CD14-positive monocyte (primary cell): ENCODE measurements around the gene RALY. TPM values are rescaled to one million over a fixed set of nuclear protein-coding genes. Genes with fewer than 3 reads are reported as not detected.

Experiments used
- DNase-seq, 3 donors: peaks; one replicate each; pipeline ENCODE4 v3.0.0-alpha.2; 2011 to 2022
- H2AFZ ChIP-seq: 2 replicates; pipeline ENCODE4 v1.6.0; 2012; ENCODE audit warnings: mild to moderate bottlenecking, low read depth, low read length, inconsistent platforms; ENCODE audit not compliant: insufficient read depth, poor library complexity, severe bottlenecking
- H3K27ac ChIP-seq, 2 donors: 1 replicate in 1 of 2; 2 replicates in 1 of 2; pipeline ENCODE4 v1.5.1; 2012 to 2013; ENCODE audit warnings: low read length in 2 of 2, control low read depth in 1 of 2, inconsistent platforms in 1 of 2, low read depth in 1 of 2, mild to moderate bottlenecking in 1 of 2
- H3K27me3 ChIP-seq, 2 donors: one replicate each; pipeline versions ENCODE4 v1.6.0 to v1.6.1; 2011 to 2013; ENCODE audit warnings: low read length in 2 of 2; ENCODE audit not compliant: control insufficient read depth in 2 of 2, insufficient read depth in 2 of 2
- H3K36me3 ChIP-seq, 2 donors: replicated peaks in 1 of 2; 1 replicate in 1 of 2; 2 replicates in 1 of 2; pipeline versions ENCODE4 v1.5.1 to v1.6.1; 2012 to 2013; ENCODE audit warnings: low read length in 2 of 2, control low read depth in 1 of 2, inconsistent platforms in 1 of 2, mild to moderate bottlenecking in 1 of 2; ENCODE audit not compliant: insufficient read depth in 2 of 2, control insufficient read depth in 1 of 2
- H3K4me1 ChIP-seq, 2 donors: 1 replicate in 1 of 2; 2 replicates in 1 of 2; pipeline versions ENCODE4 v1.5.1 to v1.6.1; 2012 to 2013; ENCODE audit warnings: low read length in 2 of 2, control low read depth in 1 of 2, inconsistent platforms in 1 of 2, mild to moderate bottlenecking in 1 of 2, moderate library complexity in 1 of 2; ENCODE audit not compliant: insufficient read depth in 2 of 2, control insufficient read depth in 1 of 2
- H3K4me2 ChIP-seq: replicated peaks from 2 replicates; pipeline ENCODE3; 2012; ENCODE audit warnings: low read length, moderate library complexity, mild to moderate bottlenecking; ENCODE audit not compliant: poor library complexity, severe bottlenecking; ENCODE audit errors: extremely low read depth
- H3K4me3 ChIP-seq, 3 experiments: fragments of 200-600 bp in 1 of 3; sonication (generic) in 1 of 3; replicated peaks in 1 of 3; 1 replicate in 2 of 3; 2 replicates in 1 of 3; pipeline ENCODE4 v1.5.1; 2011 to 2013; ENCODE audit warnings: low read length in 3 of 3, mild to moderate bottlenecking in 3 of 3, control low read depth in 2 of 3, low read depth in 2 of 3, inconsistent platforms in 1 of 3, moderate library complexity in 1 of 3
- H3K79me2 ChIP-seq: 2 replicates; pipeline ENCODE4 v1.6.0; 2012; ENCODE audit warnings: mild to moderate bottlenecking, control low read depth, inconsistent platforms, low read length, moderate library complexity; ENCODE audit not compliant: insufficient read depth
- H3K9ac ChIP-seq: 2 replicates; pipeline ENCODE4 v1.6.0; 2017; ENCODE audit warnings: low read length, mild to moderate bottlenecking; ENCODE audit not compliant: insufficient read depth, poor library complexity, severe bottlenecking
- H3K9me3 ChIP-seq, 2 donors: replicated peaks in 1 of 2; 1 replicate in 1 of 2; 2 replicates in 1 of 2; pipeline versions ENCODE4 v1.5.1 to v1.6.1; 2012 to 2013; ENCODE audit warnings: low read length in 2 of 2, control low read depth in 1 of 2; ENCODE audit not compliant: control insufficient read depth in 1 of 2, insufficient read depth in 1 of 2
- H4K20me1 ChIP-seq: 2 replicates; pipeline ENCODE4 v1.6.0; 2012; ENCODE audit warnings: mild to moderate bottlenecking, low read length, control low read depth, moderate library complexity; ENCODE audit not compliant: insufficient read depth
- H3K27ac Mint-ChIP-seq, 7 donors: one replicate each; pipeline ENCODE4 v1.8.0; 2020; ENCODE audit warnings: mild to moderate bottlenecking in 7 of 7, mixed read lengths in 7 of 7, moderate library complexity in 6 of 7, inconsistent platforms in 2 of 7
- H3K27me3 Mint-ChIP-seq, 3 donors: one replicate each; pipeline ENCODE4 v1.8.0; 2021 to 2022; ENCODE audit warnings: low read depth in 3 of 3, mild to moderate bottlenecking in 3 of 3, mixed read lengths in 3 of 3, moderate library complexity in 3 of 3, inconsistent platforms in 1 of 3
- H3K36me3 Mint-ChIP-seq, 2 donors: one replicate each; pipeline ENCODE4 v1.8.0; 2020; ENCODE audit warnings: mixed read lengths in 2 of 2, inconsistent platforms in 1 of 2, mild to moderate bottlenecking in 1 of 2
- H3K4me1 Mint-ChIP-seq: one replicate; pipeline ENCODE4 v1.8.0; 2020; ENCODE audit warnings: mild to moderate bottlenecking, mixed read lengths
- H3K4me3 Mint-ChIP-seq, 2 donors: one replicate each; pipeline ENCODE4 v1.8.0; 2020; ENCODE audit warnings: mild to moderate bottlenecking in 2 of 2, mixed read lengths in 2 of 2, moderate library complexity in 1 of 2
- H3K9me3 Mint-ChIP-seq, 7 donors: one replicate each; pipeline ENCODE4 v1.8.0; 2020 to 2022; ENCODE audit warnings: mixed read lengths in 7 of 7, mild to moderate bottlenecking in 6 of 7, moderate library complexity in 6 of 7, inconsistent platforms in 2 of 7
- CTCF ChIP-seq: fragments of 200-600 bp; IDR thresholded peaks from one replicate; pipeline ENCODE4 v1.8.0; 2022; ENCODE audit warnings: antibody characterized with exemption, mild to moderate bottlenecking
- WGBS: methylation state at CpG from one replicate; pipeline ENCODE4 v1.1.5; 2013; ENCODE audit warnings: missing lambda C conversion rate; ENCODE audit not compliant: insufficient coverage; 5-methylcytosine and 5-hydroxymethylcytosine counted together
- intact Hi-C, 2 donors: fragments of 100-400 bp; cut with micrococcal nuclease; formaldehyde crosslinking; loops; one replicate each; pipeline versions ENCODE4 v1.15.0 to v1.15.1; 2023
- polyA plus RNA-seq, 3 donors: library from polyadenylated mRNA; depleted of rRNA in 1 of 3; unstranded in 2 of 3; stranded (reverse) in 1 of 3; fragments of 300-500 nt in 2 of 3; fragments of >200 nt in 1 of 3; fragmentation: Illumina TruSeq in 2 of 3; gene quantifications; 1 replicate in 2 of 3; 2 replicates in 1 of 3; pipeline ENCODE4 v1.2.3, GENCODE V29; 2012 to 2021

Gene RALY
- polyA plus RNA-seq, 3 donors: 88.4 to 154 (median 152) TPM

GRCh38 chr20:33948480-33948879 is 45.2 kb upstream of the RALY start:
- no peak overlapping the region for H3K27ac ChIP-seq
- H2AFZ ChIP-seq: no peak overlapping the region
- WGBS: no CpG with 5 or more reads among the region's 2 CpGs
- Mint-ChIP-seq H3K4me1 (no peaks in the 10 kb centered on the region), H3K27me3 (peaks cover 0 to 2% (median 0%) of the 10 kb centered on the region in 3 donors), H3K4me3 (no peak overlapping the region), H3K27ac (no peak overlapping the region), H3K9me3 (peaks cover 24 to 33% (median 31%) of the 10 kb centered on the region in 7 donors), H3K36me3 (no peaks in the 10 kb centered on the region)
- H3K79me2 ChIP-seq: no peaks in the 10 kb centered on the region
- no peak overlapping the region for H3K4me3 ChIP-seq
- no peak for DNase-seq
- intact Hi-C loops: no loop called here
- no peaks in the 10 kb centered on the region for H3K36me3 ChIP-seq
- no peak for TF ChIP-seq CTCF
- H4K20me1 ChIP-seq: no peaks in the 10 kb centered on the region
- no peaks in the 10 kb centered on the region for H3K27me3 ChIP-seq
- no peak overlapping the region for H3K4me2 ChIP-seq
- H3K9me3 ChIP-seq: peaks cover 24 to 26% of the 10 kb centered on the region in 2 donors
- H3K4me1 ChIP-seq: no peaks in the 10 kb centered on the region
- H3K9ac ChIP-seq: no peak overlapping the region

- Histone ChIP-seq H3K9ac (no peak overlapping the region), H3K27me3 (no peaks in the 10 kb centered on the region), H2AFZ (no peak overlapping the region), H3K27ac (no peak overlapping the region), H3K4me3 (no peak overlapping the region), H3K4me1 (no peaks in the 10 kb centered on the region), H3K36me3 (no peaks in the 10 kb centered on the region), H3K4me2 (no peak overlapping the region), H3K9me3 (peaks cover 24 to 26% of the 10 kb centered on the region in 2 donors), H3K79me2 (no peaks in the 10 kb centered on the region), H4K20me1 (no peaks in the 10 kb centered on the region)
- H3K27me3 Mint-ChIP-seq: peaks cover 0 to 2% (median 0%) of the 10 kb centered on the region in 3 donors
- no peak for DNase-seq
- H3K9me3 Mint-ChIP-seq: peaks cover 24 to 33% (median 31%) of the 10 kb centered on the region in 7 donors
- no peaks in the 10 kb centered on the region for H3K4me1 Mint-ChIP-seq
- intact Hi-C loops: no loop called here
- H3K4me3 Mint-ChIP-seq: no peak overlapping the region
- no peak overlapping the region for H3K27ac Mint-ChIP-seq
- no peaks in the 10 kb centered on the region for H3K36me3 Mint-ChIP-seq
- TF ChIP-seq CTCF: no peak
Measured at GRCh38 chr20:33951171-33951570, 42.5 kb upstream of the RALY start.
